Measurements from ENCODE around the gene LRP1B.

Gene LRP1B

DNA sequence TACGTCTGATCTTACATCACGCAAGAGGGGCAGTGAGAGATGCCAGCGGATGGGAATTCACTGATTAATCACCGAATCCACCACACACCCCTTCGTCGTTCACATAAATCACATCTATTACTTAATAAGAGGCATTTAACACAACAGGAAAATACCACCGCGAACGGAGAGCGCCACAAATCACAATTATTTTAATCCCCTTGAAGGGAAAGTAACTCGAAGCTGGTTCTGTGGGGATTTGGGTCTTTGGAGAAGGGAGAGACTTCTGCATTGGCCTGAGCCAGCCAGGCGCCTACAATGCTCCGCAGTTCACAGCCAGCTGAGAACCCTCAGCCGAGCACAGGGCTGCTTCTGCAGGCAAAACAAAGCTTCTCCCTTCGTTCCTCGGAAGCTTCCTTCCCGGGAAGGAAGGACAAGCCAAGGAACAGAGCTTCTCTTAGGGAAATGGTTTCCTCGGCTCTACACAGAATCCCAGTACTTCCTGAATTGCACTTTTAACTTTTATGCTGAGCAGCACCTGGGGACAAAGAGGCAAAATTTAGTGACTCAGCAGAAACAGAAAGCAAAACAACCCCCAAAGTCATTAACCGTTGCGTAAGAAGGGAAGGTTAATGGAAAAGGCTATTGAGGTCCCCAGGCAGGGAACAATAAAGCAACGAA lies at the start of gene LRP1B:
LRP1B (minus strand) TSS at position 7 of the 660 bp plus-strand sequence. CDS start 287 bp downstream, outside the sequence.
- DNase-seq = no peak

DNA sequence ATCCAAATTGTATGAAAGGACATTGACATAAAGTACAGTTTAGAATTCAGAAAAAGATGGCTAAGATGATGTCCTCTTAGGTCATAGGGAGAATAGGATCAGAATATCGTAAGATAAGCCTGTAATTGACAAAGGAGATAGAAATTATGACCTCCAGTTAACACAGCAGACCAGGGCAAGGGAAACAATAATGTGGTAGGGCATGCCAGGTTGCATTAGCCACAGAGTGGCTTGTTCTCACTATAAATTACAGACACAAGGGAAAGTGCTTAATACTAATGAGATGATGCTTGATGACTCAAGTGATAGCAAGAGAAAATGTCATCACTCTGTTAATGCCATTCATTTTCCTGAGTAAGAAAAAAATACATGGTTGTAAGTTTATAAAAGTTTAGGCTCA lies 48.9 kb upstream of the LRP1B start:
- DNase-seq = no peak

DNA sequence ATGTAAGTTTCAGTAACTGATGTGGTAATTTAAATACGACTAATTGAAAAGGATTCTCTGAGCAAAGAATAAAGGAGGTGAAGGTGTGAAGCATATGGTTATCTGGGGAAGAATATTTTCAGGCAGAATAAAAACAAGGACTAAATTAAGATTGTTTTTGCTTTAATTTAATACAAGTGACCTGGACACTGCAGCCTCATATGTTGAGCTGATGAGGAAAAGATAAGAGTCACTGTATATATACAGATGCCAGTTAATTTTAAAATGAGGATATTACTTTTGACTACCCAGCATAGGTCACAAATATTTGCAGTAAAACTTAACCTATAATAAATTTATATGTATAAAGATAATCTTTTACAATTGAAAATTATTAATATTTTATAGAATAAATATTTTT lies 47.8 kb upstream of the LRP1B start:
- no peak for DNase-seq

DNA sequence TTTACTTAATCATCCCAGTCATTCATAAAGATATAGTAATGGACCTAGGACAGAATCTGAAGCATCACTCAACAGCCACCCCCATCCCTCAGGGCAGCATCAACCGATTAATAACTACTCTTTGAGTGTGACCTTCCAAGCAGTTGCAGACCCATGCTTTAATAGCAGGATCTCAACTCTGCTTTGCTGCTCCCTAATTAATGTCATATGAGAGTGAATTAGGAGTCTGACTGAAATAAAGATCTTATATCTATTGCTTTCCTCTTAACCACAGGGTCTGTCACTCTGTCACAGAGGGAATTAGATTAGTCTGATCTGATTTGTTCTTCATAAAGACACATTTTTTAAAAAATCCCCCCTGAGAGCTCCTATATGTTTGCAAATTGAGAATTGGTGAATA lies 46.1 kb upstream of the LRP1B start:
- DNase-seq = no peak

DNA sequence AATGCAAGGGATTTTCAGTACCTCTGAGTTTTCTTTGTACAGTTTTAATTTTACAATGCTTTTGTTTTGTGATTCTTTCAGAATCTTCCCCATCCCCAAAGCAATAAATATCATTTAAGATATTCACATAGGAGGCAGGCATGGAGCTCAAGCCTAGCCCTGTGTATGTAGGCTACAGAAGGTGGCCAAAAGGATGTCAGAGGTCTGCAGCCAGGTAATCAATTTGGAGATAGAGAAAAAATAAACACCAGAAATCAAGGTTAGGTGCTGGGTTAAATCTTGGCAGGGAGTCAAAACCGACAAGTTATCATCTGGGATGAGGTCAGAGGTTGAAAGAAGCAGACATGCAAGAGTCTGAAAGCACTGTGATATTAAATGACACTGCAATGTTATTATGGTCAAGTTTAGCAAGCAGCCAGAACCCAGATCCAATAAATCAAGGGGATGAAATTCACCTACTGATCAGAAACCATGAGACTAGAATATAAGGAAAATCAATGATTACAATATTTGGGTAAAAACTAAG lies 45.1 kb upstream of the LRP1B start:
- DNase-seq = no peak

DNA sequence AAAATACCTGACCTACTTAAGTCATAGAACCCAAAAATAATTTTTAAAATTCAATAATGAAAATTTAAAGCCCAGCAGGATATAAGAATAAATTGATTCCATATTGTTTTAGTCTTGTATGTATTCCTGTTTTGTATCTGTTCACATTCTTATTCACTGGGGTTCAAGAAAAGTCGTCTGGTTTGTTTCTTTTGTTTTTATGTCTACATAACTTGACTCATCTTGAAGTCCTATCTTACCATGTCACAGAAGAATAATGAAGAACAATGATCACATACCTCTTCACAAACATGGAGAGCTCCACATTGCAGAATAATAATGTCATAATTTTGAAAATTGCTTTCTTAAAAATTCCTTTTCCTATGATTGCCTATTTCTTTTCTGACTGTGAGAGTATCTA lies 43.4 kb upstream of the LRP1B start:
- DNase-seq = no peak

DNA sequence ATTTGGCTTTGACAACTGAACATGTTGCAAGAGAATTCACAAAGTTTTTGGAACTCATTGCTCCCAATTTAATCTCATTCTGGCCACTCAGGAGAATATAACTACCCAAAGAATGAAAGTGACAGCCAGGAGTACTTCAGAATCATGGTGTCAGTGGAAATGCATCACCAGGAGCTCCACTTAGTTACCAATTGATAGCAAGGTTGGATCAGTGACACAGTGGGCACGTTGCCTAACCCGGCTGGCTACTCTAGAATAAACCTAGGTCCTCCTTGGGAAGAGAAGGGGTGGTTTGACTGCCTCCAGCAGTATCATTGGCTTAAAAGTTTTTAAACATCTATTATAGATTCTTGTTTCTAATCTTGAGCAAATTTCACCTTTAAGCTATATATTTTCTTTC lies 40.0 kb upstream of the LRP1B start:
- no peak for DNase-seq

DNA sequence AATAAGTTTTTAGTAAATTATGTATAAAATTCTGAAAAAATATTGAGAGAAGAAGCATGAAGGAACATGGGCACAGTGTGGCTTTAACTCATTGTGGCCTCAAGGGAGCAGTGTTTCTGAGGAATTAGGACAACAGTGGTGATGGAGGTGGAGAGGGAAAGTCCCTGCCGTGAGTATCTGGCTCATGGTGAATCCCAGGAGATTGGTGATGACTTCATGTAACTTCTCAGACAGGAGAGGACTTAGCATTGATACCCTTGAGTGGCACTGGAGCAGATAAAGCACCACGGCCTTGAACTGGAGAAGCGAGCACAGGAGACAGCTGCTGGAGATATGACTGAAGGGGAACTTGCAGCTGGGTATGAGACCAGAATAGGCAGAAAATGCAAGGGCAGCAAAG lies 35.0 kb upstream of the LRP1B start:
- DNase-seq = no peak

DNA sequence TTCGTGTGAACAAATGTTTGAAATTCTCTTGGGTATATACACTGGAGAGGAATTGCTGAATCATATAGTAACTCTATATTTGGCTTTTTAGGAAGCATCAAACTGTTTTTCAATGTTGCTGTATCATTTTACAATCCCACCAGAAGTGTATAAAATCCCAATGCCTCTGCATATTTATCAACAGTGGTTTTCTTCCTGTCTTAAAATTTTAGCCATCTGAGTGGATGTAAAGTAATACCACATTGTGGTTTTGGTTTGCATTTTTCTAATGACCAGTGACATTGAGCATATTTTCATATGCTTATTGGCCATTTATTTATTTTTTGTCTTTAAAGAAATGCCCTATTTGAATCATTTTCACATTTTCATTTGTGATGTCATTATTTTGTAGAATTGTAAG lies 22.8 kb upstream of the LRP1B start:
- no peak for DNase-seq

DNA sequence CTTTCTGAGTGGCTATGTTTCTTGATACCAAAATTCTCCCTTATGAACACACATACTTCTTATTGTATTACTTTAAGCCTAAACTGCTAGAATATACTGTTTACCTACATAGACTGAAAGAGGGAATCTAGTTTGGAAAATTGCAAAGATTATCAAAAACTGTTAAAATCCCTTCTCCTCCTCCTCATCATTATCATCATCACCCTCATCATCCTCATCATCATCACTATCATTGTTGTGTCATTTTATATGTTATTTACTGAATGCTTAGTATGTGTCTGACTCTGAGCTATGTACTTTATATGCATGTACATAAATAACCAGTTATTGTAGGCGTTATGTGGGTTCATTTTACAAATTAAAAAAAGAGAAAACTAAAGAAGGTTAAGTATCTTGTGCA lies 19.6 kb upstream of the LRP1B start:
- DNase-seq = no peak

DNA sequence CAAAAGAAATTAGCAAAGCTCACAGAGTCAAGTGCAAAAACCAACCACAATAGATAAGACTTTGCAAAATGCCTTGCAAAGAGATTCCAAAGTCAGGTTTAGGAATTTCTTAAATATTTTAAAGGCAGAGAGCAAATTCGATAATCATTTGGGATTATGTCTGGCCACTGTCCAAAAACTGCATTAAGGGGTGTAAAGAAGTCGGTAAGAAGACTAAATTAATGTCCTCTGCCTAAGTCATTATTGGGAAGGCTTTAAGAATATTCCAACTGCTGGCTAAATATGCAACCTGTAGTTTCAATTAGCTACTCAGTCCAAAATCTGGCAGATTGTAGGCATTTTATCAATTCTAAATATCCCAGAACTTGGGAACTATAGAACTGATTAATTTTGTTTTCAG lies 13.7 kb upstream of the LRP1B start:
- DNase-seq = no peak

DNA sequence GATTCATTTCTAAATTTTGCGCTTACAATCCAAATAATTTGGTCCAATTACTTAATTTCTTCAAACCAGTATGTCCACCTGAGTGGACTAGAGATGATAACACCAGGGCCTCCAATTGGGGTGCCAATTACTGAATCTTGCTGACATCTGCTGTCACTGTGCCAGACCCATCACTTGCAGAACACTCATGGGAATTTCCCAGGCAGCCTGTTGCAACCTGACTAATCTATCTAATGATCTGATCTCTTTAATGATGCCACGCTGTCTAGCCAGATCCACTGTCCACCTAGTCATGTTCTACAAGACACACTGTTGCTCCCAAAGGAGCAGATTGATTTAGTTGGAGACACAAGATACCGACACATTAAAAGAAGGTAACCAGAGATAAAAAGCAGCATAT lies 11.8 kb upstream of the LRP1B start:
- DNase-seq = no peak

DNA sequence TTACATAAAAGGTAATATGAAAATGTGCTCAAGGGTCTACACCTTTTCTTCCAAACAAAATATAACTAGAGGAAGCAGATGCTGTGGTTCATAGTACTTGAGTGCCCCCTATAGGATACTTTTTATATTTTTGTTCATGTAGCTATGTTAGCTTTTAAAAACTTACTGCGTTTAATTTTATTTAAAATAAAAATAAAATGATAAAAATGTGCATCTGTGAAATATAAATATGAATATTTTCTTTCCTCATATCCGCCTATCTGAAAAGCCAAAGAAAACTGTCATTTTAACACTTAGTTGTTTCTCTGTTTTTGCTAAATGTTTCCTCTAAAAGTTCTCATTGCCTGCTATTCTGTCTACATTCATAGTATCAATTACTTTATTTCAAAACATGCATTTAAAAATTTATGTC lies 9.6 kb upstream of the LRP1B start:
- no peak for DNase-seq

DNA sequence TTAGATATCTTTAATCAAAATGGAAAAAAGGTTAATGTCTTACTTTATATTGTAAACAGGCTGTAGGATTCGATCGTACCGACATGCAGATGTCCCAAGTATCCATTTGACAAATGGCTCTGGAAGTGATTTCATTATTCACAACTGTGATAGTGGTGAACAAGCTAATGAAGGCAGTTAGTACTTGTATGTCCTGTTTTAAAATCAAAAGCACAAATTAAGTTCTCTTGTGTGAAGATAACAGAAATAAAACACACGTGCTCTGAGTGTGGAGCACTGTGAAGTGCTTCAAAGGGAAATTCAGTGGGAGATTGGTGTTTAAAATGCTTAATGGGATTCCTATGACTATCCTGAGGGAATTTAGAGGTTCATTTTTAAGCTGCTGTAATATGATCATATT lies 8.6 kb upstream of the LRP1B start:
- DNase-seq = no peak

DNA sequence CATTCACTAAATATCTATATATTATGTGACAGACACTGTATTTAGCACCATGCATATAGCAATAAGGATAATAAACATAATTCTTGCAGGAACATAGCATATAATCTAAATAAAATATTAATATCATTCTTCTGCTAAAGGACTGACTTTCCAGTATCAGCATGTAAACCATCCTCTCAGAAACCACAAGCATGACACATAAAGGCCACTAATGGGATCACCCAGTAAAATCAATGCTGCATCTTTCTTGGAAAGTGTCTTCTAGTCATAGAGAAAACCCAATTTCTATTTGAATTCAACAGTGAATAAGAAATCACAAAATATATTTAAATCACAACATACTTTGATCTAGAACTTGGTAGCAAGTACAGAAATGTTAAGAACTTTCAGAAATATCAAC lies 5.8 kb upstream of the LRP1B start:
- DNase-seq = no peak

DNA sequence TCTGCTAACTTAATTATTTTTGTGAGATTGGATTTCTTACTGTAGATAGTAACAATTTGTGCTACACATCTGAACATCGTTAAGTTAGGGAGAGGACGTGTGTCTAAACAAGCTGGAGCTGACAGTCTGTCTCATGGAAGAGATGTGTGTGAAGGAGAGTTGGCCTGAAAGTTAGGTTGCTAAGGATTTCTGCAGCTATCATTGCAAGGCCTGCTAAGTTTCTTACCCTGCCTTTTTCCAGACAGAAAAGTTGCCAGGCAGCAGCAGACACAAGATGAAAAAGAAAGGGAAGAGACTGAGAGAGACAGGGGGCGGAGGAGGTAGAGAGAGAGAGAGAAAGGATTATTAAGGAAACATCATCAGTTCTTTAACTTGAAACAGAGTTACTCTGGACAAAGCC lies 4.1 kb upstream of the LRP1B start:
- no peak for DNase-seq

DNA sequence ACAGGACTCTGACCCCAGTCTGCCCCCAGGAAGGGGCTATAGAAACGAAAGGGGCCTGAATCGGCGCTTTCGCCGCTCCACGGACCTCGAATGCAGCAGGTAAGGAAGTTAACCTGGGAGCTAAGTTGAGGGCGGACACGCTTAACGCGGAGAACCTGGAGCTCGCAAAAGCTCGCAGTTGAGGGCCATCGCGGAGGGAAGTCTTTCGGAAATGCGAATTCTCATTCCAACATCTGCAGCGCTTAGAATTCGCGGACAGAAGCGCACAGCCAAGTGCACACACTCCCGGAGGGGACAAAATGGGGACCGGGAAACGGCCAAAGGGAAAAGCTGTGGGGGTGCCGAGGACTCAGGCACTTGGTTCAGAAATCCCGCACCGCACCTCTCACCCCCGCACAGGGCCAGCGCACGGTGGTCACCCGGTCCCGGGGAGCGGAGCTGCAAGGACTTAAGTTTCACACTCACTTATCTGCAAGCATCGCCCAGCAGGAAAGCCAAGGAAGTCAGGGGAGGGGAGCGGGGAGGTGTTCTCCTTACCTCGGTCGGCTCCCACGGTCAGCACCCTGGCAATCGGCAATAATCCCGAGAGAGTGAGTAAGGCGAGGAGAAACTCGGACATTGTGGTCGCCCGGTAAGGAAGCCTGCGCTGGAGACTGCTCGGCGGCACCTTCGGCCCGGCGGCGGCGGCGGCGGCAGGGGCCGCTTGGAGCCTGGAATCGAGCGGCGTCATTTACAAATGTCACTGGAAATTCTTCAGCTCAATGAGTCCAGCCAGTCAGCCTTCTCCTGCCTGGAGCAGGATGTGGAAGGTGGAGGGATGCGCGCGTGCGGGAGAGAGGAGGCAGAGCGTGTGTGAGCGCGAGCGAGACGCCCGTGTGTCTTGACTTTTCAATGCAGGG lies 456 bp downstream of the LRP1B start:
- no peak for DNase-seq

DNA sequence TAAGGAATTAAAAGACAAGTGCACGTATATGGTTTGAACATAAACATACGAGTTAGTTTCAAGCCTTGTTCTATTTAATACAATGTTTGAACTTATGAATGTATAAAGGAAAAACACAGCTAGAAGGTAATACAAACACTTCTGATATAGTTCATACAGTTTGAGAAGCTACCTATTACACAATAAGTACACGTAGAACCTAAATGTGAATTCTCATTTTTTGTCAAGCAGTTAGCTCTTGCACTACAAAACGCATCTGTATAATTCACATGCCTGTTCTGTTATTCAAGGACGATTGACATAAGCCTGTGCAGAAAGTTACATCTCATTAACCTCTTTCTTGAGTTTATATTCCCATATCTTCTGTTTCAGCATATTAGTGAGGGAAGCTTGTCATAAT lies 2.7 kb downstream of the LRP1B start:
- DNase-seq = no peak

DNA sequence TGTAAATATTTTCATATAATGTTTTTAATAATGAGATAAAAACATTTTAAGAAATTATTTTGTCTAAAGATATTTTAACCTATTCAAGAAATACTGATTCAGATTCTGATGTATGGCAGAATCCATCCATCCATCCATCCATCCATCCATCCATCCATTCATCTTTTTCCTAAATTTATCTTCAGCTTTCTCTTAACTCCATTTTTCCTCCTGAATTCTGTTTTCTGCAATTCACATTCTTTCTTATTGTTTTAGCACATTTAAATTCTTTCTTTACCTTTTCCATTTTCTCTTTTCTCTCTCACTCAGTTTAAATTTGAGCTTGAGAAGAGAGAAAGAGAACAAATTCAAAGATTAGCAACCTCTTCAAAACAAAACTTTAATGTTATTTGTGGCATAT lies 3.6 kb downstream of the LRP1B start:
- no peak for DNase-seq

DNA sequence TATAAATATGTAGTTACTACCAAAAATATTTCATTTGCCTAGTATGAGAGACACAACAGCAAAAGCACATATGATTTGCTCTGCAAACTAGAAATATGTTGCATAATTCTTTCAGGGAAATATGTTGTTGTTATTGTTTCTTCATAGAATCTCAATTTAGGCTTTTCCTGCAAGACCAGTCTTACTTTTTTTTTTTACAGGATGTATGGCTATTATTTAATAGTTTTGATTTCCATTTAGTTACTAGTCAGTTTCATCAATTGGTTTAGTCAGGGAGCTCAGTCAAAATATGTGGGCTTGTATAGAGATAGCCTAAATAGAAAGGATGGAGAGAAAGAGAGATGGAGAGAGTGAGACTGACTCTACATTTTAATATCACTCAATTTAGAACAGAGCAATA lies 6.1 kb downstream of the LRP1B start:
- no peak for DNase-seq

DNA sequence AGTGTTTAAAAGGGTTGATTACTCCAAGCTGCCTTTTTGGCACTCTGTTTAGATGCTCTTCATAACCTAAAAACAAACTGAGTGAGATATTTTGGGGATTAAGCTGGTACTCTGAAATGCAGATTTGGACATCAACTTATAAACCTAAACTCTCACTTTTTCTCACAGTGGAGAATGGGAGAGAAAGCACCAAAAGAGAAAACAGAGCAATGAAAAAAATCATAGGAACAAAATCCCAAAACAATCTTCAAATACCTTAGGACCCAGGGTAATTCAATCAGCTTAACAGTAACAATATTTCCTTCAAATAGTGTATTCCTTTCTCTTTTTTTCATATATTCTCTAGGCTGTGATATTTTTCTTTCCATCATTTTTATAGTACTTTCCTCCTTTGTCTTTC lies 11.5 kb downstream of the LRP1B start:
- no peak for DNase-seq

DNA sequence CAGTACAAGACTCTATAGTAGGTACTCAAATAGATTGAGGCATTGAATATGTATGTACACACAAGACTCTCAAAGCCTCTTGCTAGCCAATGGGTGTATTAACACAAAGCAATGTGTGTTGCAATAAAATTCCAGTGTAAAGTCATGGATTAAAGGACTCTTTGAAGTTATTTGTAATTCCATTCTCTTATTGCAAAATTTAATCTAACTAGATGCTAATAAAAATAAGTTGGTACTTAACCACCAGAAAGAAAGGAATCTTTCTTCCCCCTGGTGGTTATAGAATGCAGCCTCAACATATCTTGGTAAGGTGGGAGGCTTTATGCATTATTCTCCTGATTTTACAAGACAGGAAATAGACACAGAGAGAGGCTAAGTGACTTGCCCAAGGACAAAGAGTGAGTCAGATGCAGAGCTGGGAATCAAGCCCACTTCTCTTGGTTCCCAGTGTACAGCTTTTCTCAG lies 18.0 kb downstream of the LRP1B start:
- no peak for DNase-seq

DNA sequence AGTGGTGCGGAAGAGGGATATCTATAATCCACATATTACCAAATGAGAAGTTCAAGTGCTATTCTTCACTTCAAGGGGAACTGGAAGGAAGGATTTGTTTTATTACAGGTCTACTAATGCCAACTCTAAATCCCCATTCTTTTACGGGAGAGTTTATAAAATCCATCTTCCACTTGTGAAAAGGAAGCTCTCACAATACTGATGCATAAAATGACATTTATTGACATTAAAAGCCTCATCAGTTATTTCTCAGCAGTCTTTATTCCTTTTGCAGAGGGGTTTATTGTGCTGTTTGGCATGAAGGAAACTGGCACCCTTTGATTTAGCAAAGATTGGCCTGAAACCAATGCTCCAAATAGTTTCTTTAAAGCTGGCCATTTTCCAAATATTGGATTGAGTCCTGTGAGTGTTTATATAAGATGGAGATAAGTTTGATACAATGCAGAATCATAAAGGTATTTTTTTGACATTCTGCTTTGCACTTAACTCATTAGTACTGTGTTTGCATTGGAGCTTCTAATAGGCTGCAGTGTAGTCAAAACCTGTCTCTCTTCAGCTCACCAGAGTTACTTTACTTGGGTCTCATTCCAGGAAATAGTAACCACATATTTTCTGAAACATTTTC lies 26.6 kb downstream of the LRP1B start:
- no peak for DNase-seq

DNA sequence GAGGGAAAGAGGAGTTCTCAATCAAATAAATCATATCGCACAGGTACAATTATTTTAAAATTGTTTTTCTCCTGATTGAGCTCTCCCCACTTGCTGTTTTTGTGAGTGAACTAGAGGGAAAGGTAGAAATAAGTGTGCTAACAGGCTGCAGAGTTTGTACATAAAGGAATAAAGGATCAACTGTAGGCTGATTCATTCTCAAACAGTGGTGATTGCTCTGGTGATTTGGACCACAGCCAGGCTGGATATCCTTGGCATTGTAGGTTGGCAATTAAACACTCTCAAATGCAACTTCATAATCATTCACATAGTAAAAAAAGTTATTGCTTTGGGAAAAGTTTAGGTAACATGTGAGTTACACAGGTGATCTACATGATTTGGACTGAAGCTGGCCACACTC lies 29.8 kb downstream of the LRP1B start:
- DNase-seq = no peak
